ENCODE results near the gene CYP26B1.

- TF ChIP-seq, protein P1, sequence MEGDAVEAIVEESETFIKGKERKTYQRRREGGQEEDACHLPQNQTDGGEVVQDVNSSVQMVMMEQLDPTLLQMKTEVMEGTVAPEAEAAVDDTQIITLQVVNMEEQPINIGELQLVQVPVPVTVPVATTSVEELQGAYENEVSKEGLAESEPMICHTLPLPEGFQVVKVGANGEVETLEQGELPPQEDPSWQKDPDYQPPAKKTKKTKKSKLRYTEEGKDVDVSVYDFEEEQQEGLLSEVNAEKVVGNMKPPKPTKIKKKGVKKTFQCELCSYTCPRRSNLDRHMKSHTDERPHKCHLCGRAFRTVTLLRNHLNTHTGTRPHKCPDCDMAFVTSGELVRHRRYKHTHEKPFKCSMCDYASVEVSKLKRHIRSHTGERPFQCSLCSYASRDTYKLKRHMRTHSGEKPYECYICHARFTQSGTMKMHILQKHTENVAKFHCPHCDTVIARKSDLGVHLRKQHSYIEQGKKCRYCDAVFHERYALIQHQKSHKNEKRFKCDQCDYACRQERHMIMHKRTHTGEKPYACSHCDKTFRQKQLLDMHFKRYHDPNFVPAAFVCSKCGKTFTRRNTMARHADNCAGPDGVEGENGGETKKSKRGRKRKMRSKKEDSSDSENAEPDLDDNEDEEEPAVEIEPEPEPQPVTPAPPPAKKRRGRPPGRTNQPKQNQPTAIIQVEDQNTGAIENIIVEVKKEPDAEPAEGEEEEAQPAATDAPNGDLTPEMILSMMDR (conservative IDR thresholded peaks at IDR 0.05; ENCODE audit: low read depth, low read length): no peak
- TF ChIP-seq EZH2phosphoT487 (IDR thresholded peaks at IDR 0.05; ENCODE audit: borderline replicate concordance, low read length): no peak
These were observed 15.5 kb downstream of the CYP26B1 start for GRCh38 chr2:72131916-72132841.

Measured in PC-3 (cell line).